Bone marrow (tissue), 2 donors: Measurements from ENCODE around the gene AEBP2.
"Not testable (repeated sequence)": the region's sequence is repeated elsewhere in the genome, so short reads cannot be mapped to it uniquely, and the experiment has no call there.

Source experiments
- DNase-seq, 2 donors: peaks; one replicate each; lab custom pipeline; 2025; lab: John Stamatoyannopoulos, UW

The AEBP2 gene

GRCh38 chr12:19454837-19455236 lies 15.5 kb downstream of the AEBP2 start:
- DNase-seq, result no peak

GRCh38 chr12:19456176-19456575 lies 16.9 kb downstream of the AEBP2 start:
- no peak for DNase-seq

- no peak for DNase-seq
These were observed 18.3 kb downstream of the AEBP2 start for GRCh38 chr12:19457561-19457960.

- DNase-seq, result no peak
These were observed 19.4 kb downstream of the AEBP2 start for GRCh38 chr12:19458733-19459132.

- DNase-seq, result no peak
These were observed 22.7 kb downstream of the AEBP2 start for GRCh38 chr12:19461999-19462398.

- no peak for DNase-seq
These were observed 23.1 kb downstream of the AEBP2 start for GRCh38 chr12:19462406-19462805.

GRCh38 chr12:19464192-19464580 lies 24.9 kb downstream of the AEBP2 start:
- DNase-seq, result no peak

- DNase-seq, result no peak
These were observed 26.4 kb downstream of the AEBP2 start for GRCh38 chr12:19465711-19466110.

- DNase-seq, result no peak
These were observed 34.9 kb downstream of the AEBP2 start for GRCh38 chr12:19474147-19474546.

GRCh38 chr12:19475884-19476505 lies 36.7 kb downstream of the AEBP2 start:
- not testable (repeated sequence) for DNase-seq

GRCh38 chr12:19477071-19477470 lies 37.8 kb downstream of the AEBP2 start:
- DNase-seq, result no peak

- DNase-seq, result no peak
These were observed 41.2 kb downstream of the AEBP2 start for GRCh38 chr12:19480459-19480858.

GRCh38 chr12:19482036-19482435 lies 42.7 kb downstream of the AEBP2 start:
- no peak for DNase-seq

GRCh38 chr12:19482551-19483109 lies 43.3 kb downstream of the AEBP2 start:
- no peak for DNase-seq

- no peak for DNase-seq
These were observed 44.4 kb downstream of the AEBP2 start for GRCh38 chr12:19483727-19484126.

- DNase-seq, result no peak
These were observed 45.4 kb downstream of the AEBP2 start for GRCh38 chr12:19484738-19485137.

GRCh38 chr12:19485240-19485639 lies 45.9 kb downstream of the AEBP2 start:
- DNase-seq, result no peak

GRCh38 chr12:19489168-19489567 lies 49.9 kb downstream of the AEBP2 start:
- DNase-seq, result no peak

- no peak for DNase-seq
These were observed 51.6 kb downstream of the AEBP2 start for GRCh38 chr12:19490908-19491307.

GRCh38 chr12:19491863-19492262 lies 52.6 kb downstream of the AEBP2 start:
- DNase-seq, result no peak

GRCh38 chr12:19496219-19496878 lies 57.1 kb downstream of the AEBP2 start:
- DNase-seq, result no peak

- DNase-seq, result no peak
These were observed 58.8 kb downstream of the AEBP2 start for GRCh38 chr12:19498099-19498498.

- no peak for DNase-seq
These were observed 59.7 kb downstream of the AEBP2 start for GRCh38 chr12:19499030-19499429.

- DNase-seq, result no peak
These were observed 67.2 kb downstream of the AEBP2 start for GRCh38 chr12:19506497-19506896.
